ENCODE data around the gene RGSL1. TPM values are rescaled to one million over a fixed set of nuclear protein-coding genes. Genes with fewer than 3 reads are reported as not detected.
A peak's percentile ranks its signal among the peaks of the same experiment; 100 is the strongest.

The RGSL1 gene
- not detected for total RNA-seq (2013)
- polyA plus RNA-seq = not detected
- polyA minus RNA-seq = not detected in 2 replicates
- total RNA-seq = 0 to 5.8 (median 0.12) reads per million in 11 experiments

DNA sequence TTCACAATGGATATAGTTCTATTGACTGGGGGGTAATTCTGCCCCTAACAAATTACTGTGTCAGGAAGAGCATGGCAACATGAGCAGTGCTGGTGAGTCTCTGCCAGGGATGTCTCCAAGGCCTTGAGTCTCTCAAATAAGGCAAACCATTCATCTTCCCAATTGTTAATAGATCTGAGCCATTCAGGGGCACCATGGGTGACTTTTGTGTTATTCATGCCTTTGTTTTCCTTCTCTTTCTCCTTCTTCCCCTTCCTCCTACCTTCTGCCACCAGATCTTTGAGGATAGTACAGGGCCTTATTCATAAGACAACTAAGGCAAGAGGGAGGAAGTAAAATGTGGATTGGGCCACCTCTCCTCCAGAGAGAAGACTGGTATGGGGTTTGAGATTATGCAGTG lies at the start of gene RGSL1:
TSS of gene RGSL1 (plus strand) at position 60 of the 400 bp plus-strand sequence. CDS start at position 80, 20 bp downstream.
- no peak within 1 kb of the TSS for H3K4me3 Mint-ChIP-seq
- no peaks in the 10 kb centered on the region for H3K27me3 ChIP-seq (ENCODE audit: control insufficient read depth in 2 of 2, insufficient read depth in 2 of 2, low read length in 2 of 2)
- H3K4me2 ChIP-seq (replicated peaks; ENCODE audit: extremely low read depth, low read length, poor library complexity, severe bottlenecking) = no peak within 1 kb of the TSS
- H3K9me3 ChIP-seq (replicated peaks in 1 of 2; ENCODE audit: control insufficient read depth in 1 of 2, insufficient read depth in 1 of 2, low read length in 2 of 2) = no peaks in the 10 kb centered on the region
- no peaks in the 10 kb centered on the region for H3K9me3 Mint-ChIP-seq
- no peaks in the 10 kb centered on the region for H3K79me2 ChIP-seq (ENCODE audit: insufficient read depth, low read length)
- H3K36me3 Mint-ChIP-seq = no peaks in the 10 kb centered on the region
- peaks cover 0 to 4% (median 3%) of the 10 kb centered on the region in 3 donors for H3K27me3 Mint-ChIP-seq (ENCODE audit: low read depth in 3 of 3)
- H3K27ac ChIP-seq (ENCODE audit: low read depth in 1 of 2, low read length in 2 of 2) = no peak within 1 kb of the TSS
- H3K4me1 Mint-ChIP-seq = peaks cover 14% of the 10 kb centered on the region
- no peaks in the 10 kb centered on the region for H4K20me1 ChIP-seq (ENCODE audit: insufficient read depth, low read length)
- H2AFZ ChIP-seq (ENCODE audit: insufficient read depth, low read depth, low read length, poor library complexity, severe bottlenecking) = no peak within 1 kb of the TSS
- DNase-seq = no peak
- no peak within 1 kb of the TSS for H3K4me3 ChIP-seq (replicated peaks in 1 of 3; ENCODE audit: low read depth in 2 of 3, low read length in 3 of 3)
- no peak within 1 kb of the TSS for H3K27ac Mint-ChIP-seq
- intact Hi-C loops (cut with micrococcal nuclease) = no loop called here
- H3K36me3 ChIP-seq (replicated peaks in 1 of 2; ENCODE audit: control insufficient read depth in 1 of 2, insufficient read depth in 2 of 2, low read length in 2 of 2) = no peaks in the 10 kb centered on the region
- TF ChIP-seq, protein P1, sequence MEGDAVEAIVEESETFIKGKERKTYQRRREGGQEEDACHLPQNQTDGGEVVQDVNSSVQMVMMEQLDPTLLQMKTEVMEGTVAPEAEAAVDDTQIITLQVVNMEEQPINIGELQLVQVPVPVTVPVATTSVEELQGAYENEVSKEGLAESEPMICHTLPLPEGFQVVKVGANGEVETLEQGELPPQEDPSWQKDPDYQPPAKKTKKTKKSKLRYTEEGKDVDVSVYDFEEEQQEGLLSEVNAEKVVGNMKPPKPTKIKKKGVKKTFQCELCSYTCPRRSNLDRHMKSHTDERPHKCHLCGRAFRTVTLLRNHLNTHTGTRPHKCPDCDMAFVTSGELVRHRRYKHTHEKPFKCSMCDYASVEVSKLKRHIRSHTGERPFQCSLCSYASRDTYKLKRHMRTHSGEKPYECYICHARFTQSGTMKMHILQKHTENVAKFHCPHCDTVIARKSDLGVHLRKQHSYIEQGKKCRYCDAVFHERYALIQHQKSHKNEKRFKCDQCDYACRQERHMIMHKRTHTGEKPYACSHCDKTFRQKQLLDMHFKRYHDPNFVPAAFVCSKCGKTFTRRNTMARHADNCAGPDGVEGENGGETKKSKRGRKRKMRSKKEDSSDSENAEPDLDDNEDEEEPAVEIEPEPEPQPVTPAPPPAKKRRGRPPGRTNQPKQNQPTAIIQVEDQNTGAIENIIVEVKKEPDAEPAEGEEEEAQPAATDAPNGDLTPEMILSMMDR (IDR thresholded peaks at IDR 0.05) = no peak
- no peak within 1 kb of the TSS for H3K9ac ChIP-seq (ENCODE audit: insufficient read depth, low read length, poor library complexity, severe bottlenecking)
- peaks cover 4 to 9% of the 10 kb centered on the region in 2 donors for H3K4me1 ChIP-seq (ENCODE audit: control insufficient read depth in 1 of 2, insufficient read depth in 2 of 2, low read length in 2 of 2)

GRCh38 chr1:182400567-182400966 lies 49.4 kb upstream of the RGSL1 start, which contains the start of gene TEDDM1:
TEDDM1 (minus strand) TSS chr1:182400667; CDS start chr1:182400485, 182 bp downstream.
- Mint-ChIP-seq H3K27ac (peak within 1 kb of the TSS in 1 of 7 donors; percentile 53), H3K36me3 (no peaks in the 10 kb centered on the region), H3K4me3 (no peak within 1 kb of the TSS), H3K9me3 (peaks cover 2 to 8% (median 4%) of the 10 kb centered on the region in 7 donors), H3K27me3 (ENCODE audit: low read depth in 3 of 3) (peaks cover 0 to 2% (median 0%) of the 10 kb centered on the region in 3 donors), H3K4me1 (peaks cover 21% of the 10 kb centered on the region)
- no peaks in the 10 kb centered on the region for H3K27me3 ChIP-seq (ENCODE audit: control insufficient read depth in 2 of 2, insufficient read depth in 2 of 2, low read length in 2 of 2)
- TF ChIP-seq, protein P1 (IDR thresholded peaks at IDR 0.05) = no peak
- no peaks in the 10 kb centered on the region for H3K79me2 ChIP-seq (ENCODE audit: insufficient read depth, low read length)
- no peak within 1 kb of the TSS for H3K4me2 ChIP-seq (replicated peaks; ENCODE audit: extremely low read depth, low read length, poor library complexity, severe bottlenecking)
- no peak within 1 kb of the TSS for H3K9ac ChIP-seq (ENCODE audit: insufficient read depth, low read length, poor library complexity, severe bottlenecking)
- H4K20me1 ChIP-seq (ENCODE audit: insufficient read depth, low read length) = no peaks in the 10 kb centered on the region
- no peak within 1 kb of the TSS for H3K27ac ChIP-seq (ENCODE audit: low read depth in 1 of 2, low read length in 2 of 2)
- intact Hi-C loops (cut with micrococcal nuclease) = no loop called here
- DNase-seq = no peak
- no peaks in the 10 kb centered on the region for H3K36me3 ChIP-seq (replicated peaks in 1 of 2; ENCODE audit: control insufficient read depth in 1 of 2, insufficient read depth in 2 of 2, low read length in 2 of 2)
- H3K9me3 ChIP-seq (replicated peaks in 1 of 2; ENCODE audit: control insufficient read depth in 1 of 2, insufficient read depth in 1 of 2, low read length in 2 of 2) = peaks cover 2 to 4% of the 10 kb centered on the region in 2 donors
- WGBS (ENCODE audit: insufficient coverage) = 100% methylated on average over 3 of the region's 4 CpGs
- H3K4me1 ChIP-seq (ENCODE audit: control insufficient read depth in 1 of 2, insufficient read depth in 2 of 2, low read length in 2 of 2) = peaks cover 7 to 16% of the 10 kb centered on the region in 2 donors
- H3K4me3 ChIP-seq (replicated peaks in 1 of 3; ENCODE audit: low read depth in 2 of 3, low read length in 3 of 3) = no peak within 1 kb of the TSS
- no peak within 1 kb of the TSS for H2AFZ ChIP-seq (ENCODE audit: insufficient read depth, low read depth, low read length, poor library complexity, severe bottlenecking)

All from CD14-positive monocyte (primary cell).